K562 (cell line): ENCODE results near the gene CEP72. TPM values are rescaled to one million over a fixed set of nuclear protein-coding genes. Genes with fewer than 3 reads are reported as not detected.
A peak's percentile ranks its signal among the peaks of the same experiment; 100 is the strongest.

ENCODE experiments used
- ATAC-seq: fragments of 200-7000 bp; cut with Tn5 transposase; 3 replicates; pipeline ENCODE4 v1.9.1; 2020; ENCODE audit warnings: moderate library complexity
- BruUV-seq: library from RNA; stranded (reverse); fragments of 400-500 nt; replicated peaks from 2 replicates; lab custom pipeline; 2021; lab: Mats Ljungman, UMichigan
- CTCF ChIA-PET: fragments of 300-600 bp; formaldehyde crosslinking; extraction: SDS; loops from one replicate; lab custom pipeline; 2021; ENCODE audit warnings: low intra/inter-chr PET ratio; lab: Yijun Ruan, JAX
- POLR2A ChIA-PET: fragments of 300-600, 350-650 bp; sonication (Branson Sonifier 250); formaldehyde crosslinking; extraction: SDS; loops from one replicate; lab custom pipeline; 2021; ENCODE audit warnings: antibody characterized with exemption, inconsistent platforms; lab: Yijun Ruan, JAX
- DNase-seq, 4 experiments: peaks; one replicate each; pipeline versions ENCODE4 v3.0.0 to v3.0.0-alpha.2; 2011 to 2018; ENCODE audit warnings: low spot score in 3 of 4, mixed read lengths in 3 of 4; ENCODE audit errors: extremely low read depth in 1 of 4
- FAIRE-seq: peaks from 2 replicates; lab custom pipeline; 2011; peaks lifted over from hg19 to GRCh38; lab: Jason Lieb, UNC
- H2AFZ ChIP-seq: 2 replicates; pipeline ENCODE4 v1.6.0; 2011; ENCODE audit warnings: low read depth, low read length, control low read depth, inconsistent platforms
- H3K27ac ChIP-seq: fragments of 200-600 bp; 3 replicates; pipeline ENCODE4 v1.8.0; 2011; ENCODE audit warnings: low read depth, mild to moderate bottlenecking, control low read depth, inconsistent platforms, low read length, moderate library complexity, mixed read lengths; ENCODE audit errors: extremely low read depth
- H3K27me3 ChIP-seq, 2 experiments: fragments of 300-600 bp in 1 of 2; 2 replicates in 1 of 2; 3 replicates in 1 of 2; pipeline versions ENCODE4 v1.6.0 to v1.8.0; 2011; ENCODE audit warnings: inconsistent platforms in 2 of 2, low read length in 2 of 2, mild to moderate bottlenecking in 1 of 2, mixed read lengths in 1 of 2, moderate library complexity in 1 of 2; ENCODE audit not compliant: control insufficient read depth in 2 of 2, insufficient read depth in 2 of 2
- H3K36me3 ChIP-seq: fragments of 300-600 bp; 3 replicates; pipeline ENCODE4 v1.8.0; 2011; ENCODE audit warnings: mild to moderate bottlenecking, low read length, inconsistent platforms; ENCODE audit not compliant: control insufficient read depth, insufficient read depth
- H3K4me1 ChIP-seq, 2 experiments: fragments of 200-600 bp in 1 of 2; replicated peaks in 1 of 2; 2 replicates in 1 of 2; 3 replicates in 1 of 2; pipeline versions ENCODE4 v1.5.1 to v1.8.0; 2011; ENCODE audit warnings: inconsistent platforms in 2 of 2, low read length in 2 of 2, mild to moderate bottlenecking in 1 of 2, mixed read lengths in 1 of 2, moderate library complexity in 1 of 2; ENCODE audit not compliant: control insufficient read depth in 2 of 2, insufficient read depth in 2 of 2
- H3K4me2 ChIP-seq: 2 replicates; pipeline ENCODE4 v1.6.1; 2011; ENCODE audit warnings: low read length, control low read depth, inconsistent platforms, mixed read lengths; ENCODE audit not compliant: insufficient read depth
- H3K4me3 ChIP-seq: fragments of 200-600 bp; sonication (generic), shearing (Covaris generic); 2 replicates; pipeline ENCODE4 v1.5.1; 2016; ENCODE audit warnings: control low read depth, inconsistent platforms
- H3K79me2 ChIP-seq: fragments of 200-600 bp; 3 replicates; pipeline ENCODE4 v1.8.0; 2011; ENCODE audit warnings: low read length, inconsistent platforms; ENCODE audit not compliant: control insufficient read depth, insufficient read depth
- H3K9ac ChIP-seq, 2 experiments: 2 replicates each; pipeline versions ENCODE4 v1.6.0 to v1.6.1; 2011; ENCODE audit warnings: low read depth in 2 of 2, low read length in 2 of 2, control low read depth in 1 of 2, inconsistent platforms in 1 of 2, mild to moderate bottlenecking in 1 of 2, mixed read lengths in 1 of 2; ENCODE audit not compliant: insufficient read depth in 1 of 2
- H3K9me1 ChIP-seq: one replicate; pipeline ENCODE4 v1.6.0; 2011; ENCODE audit warnings: inconsistent platforms, mild to moderate bottlenecking, low read length, moderate library complexity; ENCODE audit not compliant: control insufficient read depth, insufficient read depth
- H3K9me3 ChIP-seq: replicated peaks from 2 replicates; pipeline ENCODE4 v1.5.1; 2011; ENCODE audit warnings: low read depth, low read length, inconsistent platforms; ENCODE audit not compliant: control insufficient read depth, insufficient read depth
- H4K20me1 ChIP-seq: replicated peaks from 2 replicates; pipeline ENCODE4 v1.6.1; 2011; ENCODE audit warnings: low read length, inconsistent platforms, mixed read lengths; ENCODE audit not compliant: control insufficient read depth, insufficient read depth
- FIP1L1 ChIP-seq: fragments of 200-400 bp; formaldehyde crosslinking; IDR thresholded peaks from 2 replicates; pipeline ENCODE4 v1.6.1; 2018; ENCODE audit warnings: mild to moderate bottlenecking, low read depth, low read length; ENCODE audit not compliant: poor library complexity, severe bottlenecking
- HINFP ChIP-seq: fragments of 450-650 bp; conservative IDR thresholded peaks from 2 replicates; pipeline ENCODE4 v1.6.1; 2016; ENCODE audit warnings: missing genetic modification characterization, low read depth, mild to moderate bottlenecking, control low read depth, missing compliant biosample characterization
- HNRNPL ChIP-seq: fragments of 200-400 bp; formaldehyde crosslinking; IDR thresholded peaks from 2 replicates; pipeline ENCODE4 v1.6.1; 2017; ENCODE audit warnings: low read depth, mild to moderate bottlenecking, low read length
- LEF1 ChIP-seq: fragments of 450-650 bp; IDR thresholded peaks from 2 replicates; pipeline ENCODE4 v1.6.1; 2016; ENCODE audit warnings: mild to moderate bottlenecking
- POLR2A ChIP-seq: fragments of 450-650 bp; conservative IDR thresholded peaks from 2 replicates; pipeline ENCODE4 v1.6.1; 2016
- POLR2G ChIP-seq: fragments of 200-400 bp; formaldehyde crosslinking; IDR thresholded peaks from 2 replicates; pipeline ENCODE4 v1.6.1; 2017; ENCODE audit warnings: low read depth, mild to moderate bottlenecking, antibody characterized with exemption, low read length, moderate library complexity
- SUPT5H ChIP-seq: fragments of 450-650 bp; IDR thresholded peaks from 2 replicates; pipeline ENCODE4 v1.6.1; 2016
- TAF15 ChIP-seq: fragments of 200-400 bp; formaldehyde crosslinking; IDR thresholded peaks from 2 replicates; pipeline ENCODE4 v1.6.1; 2017; ENCODE audit warnings: mild to moderate bottlenecking, low read depth, low read length, moderate library complexity
- ZNF717 ChIP-seq: fragments of 250-450 bp; sonication (Bioruptor Pico); IDR thresholded peaks from 2 replicates; pipeline ENCODE4 v1.5.0; 2021
- WGBS: fragments of 100-300 bp; shearing (Covaris generic); methylation state at CpG from one replicate; pipeline ENCODE4 v1.1.6; 2016; ENCODE audit warnings: low coverage, mixed read lengths; ENCODE audit not compliant: insufficient coverage; ENCODE audit errors: missing lambda C conversion rate; 5-methylcytosine and 5-hydroxymethylcytosine counted together
- in situ Hi-C: fragments of 300-500 bp; cut with MboI; formaldehyde crosslinking; loops from 4 replicates; pipeline ENCODE4 v1.15.0; 2018; ENCODE audit warnings: inconsistent platforms, mixed read lengths
- intact Hi-C: fragments of 100-400 bp; cut with micrococcal nuclease; formaldehyde crosslinking; loops from 2 replicates; pipeline ENCODE4 v1.14.2; 2022
- polyA plus RNA-seq, 8 experiments: library from polyadenylated mRNA; depleted of rRNA in 4 of 8; stranded (reverse) in 5 of 8; unstranded in 3 of 8; fragments of >200 nt; fragmentation: Nextera tagmentation in 2 of 8; fragmentation: Illumina TruSeq in 1 of 8; extraction: Ambion mirVana in 2 of 8; extraction: Trizol in 1 of 8; gene quantifications; 2 replicates each; pipeline versions ENCODE4 v1.2.1 to v1.2.3, GENCODE V29; 2011 to 2014; ENCODE audit warnings: inconsistent platforms in 1 of 8, missing spikeins in 1 of 8
- total RNA-seq, 7 experiments: library from RNA; depleted of rRNA in 6 of 7; stranded (reverse); fragments of >200 nt in 6 of 7; fragmentation: Illumina TruSeq in 2 of 7; extraction: Trizol in 2 of 7; gene quantifications; 2 replicates each; pipeline versions ENCODE4 v1.2.1 to v1.2.3, GENCODE V29; 2011 to 2021; ENCODE audit warnings: low replicate concordance in 1 of 7

CEP72 gene
- total and polyA plus RNA-seq, 9 of the 15 experiments (the other 6 are each of a cell fraction or from before 2014, with no cell fraction given) = 0.89 to 38.1 (median 14.2) TPM

GRCh38 chr5:673831-674629 lies 61.9 kb downstream of the CEP72 start:
- FAIRE-seq (no peak), DNase-seq (no peak), ATAC-seq (no peak)
- Histone ChIP-seq H3K79me2 (no peaks in the 10 kb centered on the region), H3K9me3 (no peaks in the 10 kb centered on the region), H3K4me1 (peaks cover 4 to 73% of the 10 kb centered on the region in 2 experiments; a peak in 4 of 5 replicates), H3K4me2 (no peak overlapping the region), H3K9ac (peak overlapping the region in 1 of 2 experiments; percentile 9; a peak in 1 of 4 replicates), H3K36me3 (no peaks in the 10 kb centered on the region), H3K9me1 (no peaks in the 10 kb centered on the region), H3K4me3 (no peak overlapping the region), H3K27me3 (no peaks in the 10 kb centered on the region), H3K27ac (no peak overlapping the region), H2AFZ (no peak overlapping the region), H4K20me1 (peaks cover 41% of the 10 kb centered on the region)
- CTCF ChIA-PET = no interaction called here
- BruUV-seq = no TSS peak
- POLR2A ChIA-PET = no interaction called here
- in situ Hi-C loops (no loop called here), intact Hi-C loops (loop anchor here (10.0 kb wide), 1 partner anchor 181 kb away; the partner anchor contains the start of gene ZDHHC11)
- 39% methylated on average over 26 of the region's 27 CpGs for WGBS
- TF ChIP-seq POLR2G (peak; percentile 79), FIP1L1 (peak; percentile 65), HNRNPL (0 out of 2 replicates have a peak, but pooled peaks have one; percentile 24), HINFP (tag) (no peak), POLR2A (peak; percentile 55), TAF15 (0 out of 2 replicates have a peak, but pooled peaks have one; percentile 26), SUPT5H (0 out of 2 replicates have a peak, but pooled peaks have one; percentile 41), ZNF717 (CRISPR knock-in tag) (0 out of 2 replicates have a peak, but pooled peaks have one; percentile 25), LEF1 (no peak)
